Measurements from ENCODE around the gene SLC49A4. TPM values are rescaled to one million over a fixed set of nuclear protein-coding genes. Genes with fewer than 3 reads are reported as not detected.

The SLC49A4 gene
- polyA plus RNA-seq, 1 of the 3 experiments (the other 2 are of a cell fraction): 6.4 TPM

DNA sequence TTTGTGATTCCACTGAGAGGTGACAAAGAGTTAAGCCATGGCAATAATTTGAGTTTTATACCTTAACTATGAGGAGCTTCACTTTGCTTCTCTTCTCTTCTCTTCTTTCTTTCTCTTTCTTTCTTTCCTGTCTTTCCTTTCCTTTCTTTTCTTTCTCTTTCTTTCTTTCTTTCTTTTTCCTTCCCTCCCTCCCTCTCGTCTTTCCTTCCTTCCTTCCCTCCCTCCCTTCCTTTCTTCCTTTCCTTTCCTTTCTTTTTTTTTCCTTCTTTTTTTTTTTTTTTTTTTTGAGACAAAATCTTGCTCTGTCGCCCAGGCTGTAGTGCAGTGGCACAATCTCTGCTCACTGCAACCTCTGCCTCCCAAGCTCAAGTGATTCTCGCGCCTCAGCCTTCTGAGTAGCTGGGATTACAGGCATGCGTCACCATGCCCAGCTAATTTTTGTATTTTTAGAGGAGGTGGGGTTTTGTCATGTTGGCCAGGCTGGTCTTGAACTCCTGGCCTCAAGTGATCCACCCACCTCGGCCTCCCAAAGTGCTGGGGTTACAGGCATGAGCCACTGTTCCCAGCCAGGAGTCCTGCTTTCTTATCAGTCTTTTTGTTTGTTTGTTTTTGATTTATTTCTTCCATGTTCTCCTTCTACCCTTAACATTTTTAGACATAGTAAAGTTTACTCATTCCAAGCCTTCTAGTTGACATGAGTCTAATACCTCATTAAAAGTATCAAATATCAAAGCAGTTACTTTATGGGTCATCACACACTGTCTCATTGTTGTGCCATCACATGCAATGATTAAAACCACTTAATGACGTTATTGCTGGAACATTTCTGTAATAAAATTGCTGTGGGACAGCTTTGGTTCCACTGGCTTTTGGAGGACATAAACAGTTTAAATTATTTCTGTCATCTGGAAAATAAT, 29.9 kb downstream of the SLC49A4 start:
- WGBS (ENCODE audit: low lambda C conversion rate): 92% methylated on average over 7 of the region's 7 CpGs
- POLR2A ChIA-PET: interaction anchor here (0.6 kb wide), 1 partner anchor 11 kb away, joined by 3 read pairs; no protein-coding TSS in a partner anchor
- Histone ChIP-seq H3F3A (replicated peaks; ENCODE audit: insufficient read depth) (no peaks in the 10 kb centered on the region), H3K27me3 (ENCODE audit: insufficient read depth) (no peaks in the 10 kb centered on the region), H2AFZ (ENCODE audit: low read depth) (no peak overlapping the region), H3K4me3 (ENCODE audit: low read depth in 2 of 2, low read length in 1 of 2) (no peak overlapping the region), H3K79me2 (ENCODE audit: insufficient read depth) (no peaks in the 10 kb centered on the region), H3K4me2 (no peak overlapping the region), H3K36me3 (replicated peaks in 1 of 2; ENCODE audit: control insufficient read depth in 1 of 2, insufficient read depth in 2 of 2, low read length in 1 of 2) (peaks cover 10 to 21% of the 10 kb centered on the region in 2 experiments), H3K9me2 (no peaks in the 10 kb centered on the region), H3K9ac (no peak overlapping the region), H3K4me1 (ENCODE audit: control insufficient read depth in 1 of 2, insufficient read depth in 2 of 2, low read depth in 1 of 2, low read length in 1 of 2) (no peaks in the 10 kb centered on the region), H3K27ac (ENCODE audit: low read depth in 2 of 2, low read length in 1 of 2) (no peak overlapping the region), H4K20me1 (ENCODE audit: insufficient read depth) (no peaks in the 10 kb centered on the region), H3K9me3 (no peaks in the 10 kb centered on the region)
- TF ChIP-seq MEF2A (IDR thresholded peaks at IDR 0.05; ENCODE audit: borderline replicate concordance, low read depth) (no peak), TEAD4 (IDR thresholded peaks at IDR 0.05; ENCODE audit: borderline replicate concordance, insufficient read depth) (no peak)
- CTCF ChIA-PET: no interaction called here
- no peak for DNase-seq

DNA sequence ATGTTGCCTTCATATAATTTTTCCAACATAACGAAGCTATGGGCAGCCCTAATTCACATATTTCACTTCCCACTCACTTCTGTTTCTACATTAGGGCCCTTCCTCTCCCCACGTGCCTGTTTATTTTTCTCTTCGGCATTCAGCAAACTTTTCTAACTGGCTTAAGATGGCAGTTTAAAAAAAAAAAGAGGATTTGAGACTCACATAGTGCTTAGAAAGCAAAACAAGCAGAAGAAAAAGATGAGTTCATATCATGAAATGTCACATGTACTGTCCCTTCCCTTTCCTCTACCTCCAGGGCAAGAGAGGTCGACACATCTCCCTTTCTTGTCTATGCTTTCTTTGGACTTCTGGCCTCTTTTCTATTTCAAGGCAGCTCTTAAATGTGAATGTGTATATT, 30.6 kb downstream of the SLC49A4 start:
- H3K27ac ChIP-seq (ENCODE audit: low read depth in 2 of 2, low read length in 1 of 2): no peak overlapping the region
- H4K20me1 ChIP-seq (ENCODE audit: insufficient read depth): no peaks in the 10 kb centered on the region
- H3K9me2 ChIP-seq: no peaks in the 10 kb centered on the region
- H3K36me3 ChIP-seq (replicated peaks in 1 of 2; ENCODE audit: control insufficient read depth in 1 of 2, insufficient read depth in 2 of 2, low read length in 1 of 2): peaks cover 10 to 25% of the 10 kb centered on the region in 2 experiments
- no peaks in the 10 kb centered on the region for H3K27me3 ChIP-seq (ENCODE audit: insufficient read depth)
- DNase-seq: no peak
- TF ChIP-seq, protein P1, sequence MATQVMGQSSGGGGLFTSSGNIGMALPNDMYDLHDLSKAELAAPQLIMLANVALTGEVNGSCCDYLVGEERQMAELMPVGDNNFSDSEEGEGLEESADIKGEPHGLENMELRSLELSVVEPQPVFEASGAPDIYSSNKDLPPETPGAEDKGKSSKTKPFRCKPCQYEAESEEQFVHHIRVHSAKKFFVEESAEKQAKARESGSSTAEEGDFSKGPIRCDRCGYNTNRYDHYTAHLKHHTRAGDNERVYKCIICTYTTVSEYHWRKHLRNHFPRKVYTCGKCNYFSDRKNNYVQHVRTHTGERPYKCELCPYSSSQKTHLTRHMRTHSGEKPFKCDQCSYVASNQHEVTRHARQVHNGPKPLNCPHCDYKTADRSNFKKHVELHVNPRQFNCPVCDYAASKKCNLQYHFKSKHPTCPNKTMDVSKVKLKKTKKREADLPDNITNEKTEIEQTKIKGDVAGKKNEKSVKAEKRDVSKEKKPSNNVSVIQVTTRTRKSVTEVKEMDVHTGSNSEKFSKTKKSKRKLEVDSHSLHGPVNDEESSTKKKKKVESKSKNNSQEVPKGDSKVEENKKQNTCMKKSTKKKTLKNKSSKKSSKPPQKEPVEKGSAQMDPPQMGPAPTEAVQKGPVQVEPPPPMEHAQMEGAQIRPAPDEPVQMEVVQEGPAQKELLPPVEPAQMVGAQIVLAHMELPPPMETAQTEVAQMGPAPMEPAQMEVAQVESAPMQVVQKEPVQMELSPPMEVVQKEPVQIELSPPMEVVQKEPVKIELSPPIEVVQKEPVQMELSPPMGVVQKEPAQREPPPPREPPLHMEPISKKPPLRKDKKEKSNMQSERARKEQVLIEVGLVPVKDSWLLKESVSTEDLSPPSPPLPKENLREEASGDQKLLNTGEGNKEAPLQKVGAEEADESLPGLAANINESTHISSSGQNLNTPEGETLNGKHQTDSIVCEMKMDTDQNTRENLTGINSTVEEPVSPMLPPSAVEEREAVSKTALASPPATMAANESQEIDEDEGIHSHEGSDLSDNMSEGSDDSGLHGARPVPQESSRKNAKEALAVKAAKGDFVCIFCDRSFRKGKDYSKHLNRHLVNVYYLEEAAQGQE (IDR thresholded peaks at IDR 0.05; ENCODE audit: low read depth, low read length): no peak
- TF ChIP-seq SIN3A (IDR thresholded peaks at IDR 0.05; ENCODE audit: borderline replicate concordance, low read depth, low read length) (no peak), RXRA (IDR thresholded peaks at IDR 0.05; ENCODE audit: borderline replicate concordance, low read depth) (no peak)
- H3K79me2 ChIP-seq (ENCODE audit: insufficient read depth): no peaks in the 10 kb centered on the region
- no peak overlapping the region for H3K9ac ChIP-seq
- H3K4me3 ChIP-seq (ENCODE audit: low read depth in 2 of 2, low read length in 1 of 2): no peak overlapping the region
- H3K4me2 ChIP-seq: no peak overlapping the region
- no peaks in the 10 kb centered on the region for H3F3A ChIP-seq (replicated peaks; ENCODE audit: insufficient read depth)
- no peak overlapping the region for H2AFZ ChIP-seq (ENCODE audit: low read depth)
- no peaks in the 10 kb centered on the region for H3K9me3 ChIP-seq
- 89% methylated on average over 4 of the region's 4 CpGs for WGBS (ENCODE audit: low lambda C conversion rate)
- POLR2A ChIA-PET: no interaction called here
- CTCF ChIA-PET: no interaction called here
- H3K4me1 ChIP-seq (ENCODE audit: control insufficient read depth in 1 of 2, insufficient read depth in 2 of 2, low read depth in 1 of 2, low read length in 1 of 2): no peaks in the 10 kb centered on the region

DNA sequence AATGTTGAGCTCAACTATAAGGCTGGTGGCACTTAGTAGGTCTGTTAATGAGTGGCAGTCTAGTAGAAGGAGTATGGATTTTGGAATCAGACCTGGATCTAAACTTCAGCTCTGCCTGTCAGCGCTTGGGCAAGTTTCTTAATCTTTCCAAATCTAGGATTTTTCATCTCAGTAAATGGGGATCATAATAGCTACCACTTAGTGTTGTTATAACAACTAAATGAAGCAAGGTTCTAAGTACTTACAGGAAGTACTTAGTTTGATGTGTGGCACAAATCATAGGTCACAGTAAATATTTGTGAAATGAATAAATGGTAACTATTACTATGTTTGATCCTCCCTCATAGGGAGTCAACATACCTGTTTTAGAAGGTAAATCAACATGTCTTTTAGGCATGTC, 31.4 kb downstream of the SLC49A4 start:
- WGBS (ENCODE audit: low lambda C conversion rate): 83% methylated on average over 1 of the region's 1 CpG
- Histone ChIP-seq H3K9ac (no peak overlapping the region), H3K9me2 (no peaks in the 10 kb centered on the region), H3K4me3 (ENCODE audit: low read depth in 2 of 2, low read length in 1 of 2) (no peak overlapping the region), H3K9me3 (no peaks in the 10 kb centered on the region), H4K20me1 (ENCODE audit: insufficient read depth) (no peaks in the 10 kb centered on the region), H3K27me3 (ENCODE audit: insufficient read depth) (no peaks in the 10 kb centered on the region), H3F3A (replicated peaks; ENCODE audit: insufficient read depth) (no peaks in the 10 kb centered on the region), H3K4me2 (no peak overlapping the region), H2AFZ (ENCODE audit: low read depth) (no peak overlapping the region), H3K36me3 (replicated peaks in 1 of 2; ENCODE audit: control insufficient read depth in 1 of 2, insufficient read depth in 2 of 2, low read length in 1 of 2) (peaks cover 10 to 26% of the 10 kb centered on the region in 2 experiments), H3K27ac (ENCODE audit: low read depth in 2 of 2, low read length in 1 of 2) (no peak overlapping the region), H3K79me2 (ENCODE audit: insufficient read depth) (no peaks in the 10 kb centered on the region), H3K4me1 (ENCODE audit: control insufficient read depth in 1 of 2, insufficient read depth in 2 of 2, low read depth in 1 of 2, low read length in 1 of 2) (no peaks in the 10 kb centered on the region)
- no peak for DNase-seq
- ChIA-PET POLR2A (no interaction called here), CTCF (interaction anchor here (1.2 kb wide), 1 partner anchor 44 kb away, joined by 3 read pairs; no protein-coding TSS in a partner anchor)
- TF ChIP-seq, protein P2, sequence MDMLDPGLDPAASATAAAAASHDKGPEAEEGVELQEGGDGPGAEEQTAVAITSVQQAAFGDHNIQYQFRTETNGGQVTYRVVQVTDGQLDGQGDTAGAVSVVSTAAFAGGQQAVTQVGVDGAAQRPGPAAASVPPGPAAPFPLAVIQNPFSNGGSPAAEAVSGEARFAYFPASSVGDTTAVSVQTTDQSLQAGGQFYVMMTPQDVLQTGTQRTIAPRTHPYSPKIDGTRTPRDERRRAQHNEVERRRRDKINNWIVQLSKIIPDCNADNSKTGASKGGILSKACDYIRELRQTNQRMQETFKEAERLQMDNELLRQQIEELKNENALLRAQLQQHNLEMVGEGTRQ (IDR thresholded peaks at IDR 0.05; ENCODE audit: borderline replicate concordance, low read depth, low read length): no peak
- TF ChIP-seq, protein P1 (IDR thresholded peaks at IDR 0.05; ENCODE audit: low read depth, low read length): no peak
- TF ChIP-seq, protein P3, sequence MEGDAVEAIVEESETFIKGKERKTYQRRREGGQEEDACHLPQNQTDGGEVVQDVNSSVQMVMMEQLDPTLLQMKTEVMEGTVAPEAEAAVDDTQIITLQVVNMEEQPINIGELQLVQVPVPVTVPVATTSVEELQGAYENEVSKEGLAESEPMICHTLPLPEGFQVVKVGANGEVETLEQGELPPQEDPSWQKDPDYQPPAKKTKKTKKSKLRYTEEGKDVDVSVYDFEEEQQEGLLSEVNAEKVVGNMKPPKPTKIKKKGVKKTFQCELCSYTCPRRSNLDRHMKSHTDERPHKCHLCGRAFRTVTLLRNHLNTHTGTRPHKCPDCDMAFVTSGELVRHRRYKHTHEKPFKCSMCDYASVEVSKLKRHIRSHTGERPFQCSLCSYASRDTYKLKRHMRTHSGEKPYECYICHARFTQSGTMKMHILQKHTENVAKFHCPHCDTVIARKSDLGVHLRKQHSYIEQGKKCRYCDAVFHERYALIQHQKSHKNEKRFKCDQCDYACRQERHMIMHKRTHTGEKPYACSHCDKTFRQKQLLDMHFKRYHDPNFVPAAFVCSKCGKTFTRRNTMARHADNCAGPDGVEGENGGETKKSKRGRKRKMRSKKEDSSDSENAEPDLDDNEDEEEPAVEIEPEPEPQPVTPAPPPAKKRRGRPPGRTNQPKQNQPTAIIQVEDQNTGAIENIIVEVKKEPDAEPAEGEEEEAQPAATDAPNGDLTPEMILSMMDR (IDR thresholded peaks at IDR 0.05): no peak
- TF ChIP-seq MEF2A (IDR thresholded peaks at IDR 0.05; ENCODE audit: borderline replicate concordance, low read depth): no peak

Measured in SK-N-SH (cell line).